H1 (cell line): ENCODE data around the gene PEAK3. TPM values are rescaled to one million over a fixed set of nuclear protein-coding genes. Genes with fewer than 3 reads are reported as not detected.

Experiments used
- CBX5 ChIP-seq: fragments of 300-800, 300-1000 bp; sonication (generic); IDR thresholded peaks from 2 replicates; pipeline ENCODE4 v1.7.1; 2016; ENCODE audit warnings: antibody characterized with exemption, low read length, low read depth
- MAFK ChIP-seq: IDR thresholded peaks from 2 replicates; pipeline ENCODE4 v1.6.1; 2012; ENCODE audit warnings: low read depth, mild to moderate bottlenecking, improper control_type of control experiment, low read length
- POLR2A ChIP-seq, 2 experiments: IDR thresholded peaks; 1 replicate in 1 of 2; 2 replicates in 1 of 2; pipeline ENCODE4 v1.6.1; 2011; ENCODE audit warnings: low read depth in 2 of 2, low read length in 2 of 2, mild to moderate bottlenecking in 2 of 2; ENCODE audit errors: control extremely low read depth in 1 of 2
- SIRT6 ChIP-seq: IDR thresholded peaks from one replicate; pipeline ENCODE4 v1.7.1; 2012; ENCODE audit warnings: low read length, inconsistent platforms
- TCF12 ChIP-seq: IDR thresholded peaks from 2 replicates; pipeline ENCODE4 v1.6.1; 2011; ENCODE audit warnings: low read depth, mild to moderate bottlenecking, low read length
- YY1 ChIP-seq: IDR thresholded peaks from 2 replicates; pipeline ENCODE4 v1.6.1; 2011; ENCODE audit warnings: low read depth, mild to moderate bottlenecking, low read length
- polyA plus RNA-seq, 7 experiments: library from polyadenylated mRNA; depleted of rRNA in 3 of 7; stranded (reverse) in 5 of 7; unstranded in 2 of 7; fragments of >200 nt in 5 of 7; fragments of 200-250 nt in 2 of 7; gene quantifications; 1 replicate in 5 of 7; 2 replicates in 1 of 7; 4 replicates in 1 of 7; pipeline versions ENCODE4 v1.2.1 to v1.2.3, GENCODE V29; 2011 to 2013; ENCODE audit warnings: missing spikeins in 2 of 7, mixed read lengths in 2 of 7
- total RNA-seq: library from RNA; stranded (reverse); fragmentation: NEBNext Ultra II Directional; extraction: Animal tissue kit (Norgen Biotek cat#: 25700); gene quantifications from 2 replicates; pipeline ENCODE4 v1.2.1, GENCODE V29; 2021
- TF ChIP-seq, protein P1 (sequence below), 3 experiments: IDR thresholded peaks; 1 replicate in 2 of 3; 2 replicates in 1 of 3; pipeline versions ENCODE4 v1.5.1 to v1.6.1; 2011; ENCODE audit warnings: low read length in 3 of 3, mild to moderate bottlenecking in 3 of 3, inconsistent platforms in 2 of 3, low read depth in 1 of 3, moderate library complexity in 1 of 3; ENCODE audit not compliant: insufficient read depth in 1 of 3; ENCODE audit errors: control extremely low read depth in 1 of 3
- TF ChIP-seq, protein P2 (sequence below): IDR thresholded peaks from 2 replicates; pipeline ENCODE4 v1.6.1; 2012; ENCODE audit warnings: inconsistent platforms

The PEAK3 gene
- total and polyA plus RNA-seq, 2 of the 8 experiments (the other 6 are each of a cell fraction or from before 2014, with no cell fraction given) = not detected

- TF ChIP-seq, protein P1, sequence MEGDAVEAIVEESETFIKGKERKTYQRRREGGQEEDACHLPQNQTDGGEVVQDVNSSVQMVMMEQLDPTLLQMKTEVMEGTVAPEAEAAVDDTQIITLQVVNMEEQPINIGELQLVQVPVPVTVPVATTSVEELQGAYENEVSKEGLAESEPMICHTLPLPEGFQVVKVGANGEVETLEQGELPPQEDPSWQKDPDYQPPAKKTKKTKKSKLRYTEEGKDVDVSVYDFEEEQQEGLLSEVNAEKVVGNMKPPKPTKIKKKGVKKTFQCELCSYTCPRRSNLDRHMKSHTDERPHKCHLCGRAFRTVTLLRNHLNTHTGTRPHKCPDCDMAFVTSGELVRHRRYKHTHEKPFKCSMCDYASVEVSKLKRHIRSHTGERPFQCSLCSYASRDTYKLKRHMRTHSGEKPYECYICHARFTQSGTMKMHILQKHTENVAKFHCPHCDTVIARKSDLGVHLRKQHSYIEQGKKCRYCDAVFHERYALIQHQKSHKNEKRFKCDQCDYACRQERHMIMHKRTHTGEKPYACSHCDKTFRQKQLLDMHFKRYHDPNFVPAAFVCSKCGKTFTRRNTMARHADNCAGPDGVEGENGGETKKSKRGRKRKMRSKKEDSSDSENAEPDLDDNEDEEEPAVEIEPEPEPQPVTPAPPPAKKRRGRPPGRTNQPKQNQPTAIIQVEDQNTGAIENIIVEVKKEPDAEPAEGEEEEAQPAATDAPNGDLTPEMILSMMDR (IDR thresholded peaks at IDR 0.05; ENCODE audit: control extremely low read depth in 1 of 3, insufficient read depth in 1 of 3, low read depth in 1 of 3, low read length in 3 of 3) = no peak
- no peak for TF ChIP-seq CBX5
- TF ChIP-seq POLR2A (IDR thresholded peaks at IDR 0.05; ENCODE audit: control extremely low read depth in 1 of 2, low read depth in 2 of 2, low read length in 2 of 2) = no peak
- no peak for TF ChIP-seq SIRT6
- TF ChIP-seq YY1 = no peak
- TF ChIP-seq, protein P2, sequence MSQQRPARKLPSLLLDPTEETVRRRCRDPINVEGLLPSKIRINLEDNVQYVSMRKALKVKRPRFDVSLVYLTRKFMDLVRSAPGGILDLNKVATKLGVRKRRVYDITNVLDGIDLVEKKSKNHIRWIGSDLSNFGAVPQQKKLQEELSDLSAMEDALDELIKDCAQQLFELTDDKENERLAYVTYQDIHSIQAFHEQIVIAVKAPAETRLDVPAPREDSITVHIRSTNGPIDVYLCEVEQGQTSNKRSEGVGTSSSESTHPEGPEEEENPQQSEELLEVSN = no peak
- no peak for TF ChIP-seq MAFK
- no peak for TF ChIP-seq TCF12
Measured at GRCh38 chr19:2237869-2238153, 44.2 kb downstream of the PEAK3 start (continued).
